K562 (cell line): Measurements from ENCODE around the gene PPP6R1.

ENCODE experiments used
- CTCF ChIP-seq, 3 experiments: IDR thresholded peaks in 2 of 3; conservative IDR thresholded peaks in 1 of 3; 2 replicates each; pipeline ENCODE4 v1.5.1; 2011 to 2012; ENCODE audit warnings: low read length in 3 of 3, mild to moderate bottlenecking in 3 of 3, control low read depth in 2 of 3, improper control_type of control experiment in 1 of 3, inconsistent platforms in 1 of 3, low read depth in 1 of 3, mixed read lengths in 1 of 3, moderate library complexity in 1 of 3; ENCODE audit not compliant: insufficient read depth in 2 of 3
- ELF4 ChIP-seq: fragments of 450-650 bp; formaldehyde crosslinking; IDR thresholded peaks from 2 replicates; pipeline ENCODE4 v1.4.0; 2022; ENCODE audit warnings: missing genetic modification characterization
- MYC ChIP-seq, 2 experiments: fragments of 250-450 bp in 1 of 2; sonication (Bioruptor Pico) in 1 of 2; IDR thresholded peaks; 2 replicates each; pipeline versions ENCODE4 v1.5.1 to v1.6.1; 2012 to 2021; ENCODE audit warnings: low read depth in 2 of 2, borderline replicate concordance in 1 of 2, improper control_type of control experiment in 1 of 2, low read length in 1 of 2, mild to moderate bottlenecking in 1 of 2, moderate library complexity in 1 of 2
- POLR2A ChIP-seq: fragments of 450-650 bp; conservative IDR thresholded peaks from 2 replicates; pipeline ENCODE4 v1.6.1; 2016
- RAD21 ChIP-seq, 2 experiments: fragments of 250-450 bp in 1 of 2; fragments of 450-650 bp in 1 of 2; sonication (Bioruptor Pico) in 1 of 2; formaldehyde crosslinking in 1 of 2; IDR thresholded peaks in 1 of 2; conservative IDR thresholded peaks in 1 of 2; 2 replicates each; pipeline versions ENCODE4 v1.4.0 to v1.8.0; 2020 to 2022; ENCODE audit warnings: mild to moderate bottlenecking in 2 of 2, moderate library complexity in 1 of 2
- RNF2 ChIP-seq: sonication (generic); IDR thresholded peaks from 2 replicates; pipeline ENCODE4 v1.6.1; 2016
- TCFL5 ChIP-seq: fragments of 250-450 bp; sonication (Bioruptor Pico); conservative IDR thresholded peaks from 2 replicates; pipeline ENCODE4 v1.6.1; 2021; ENCODE audit warnings: mild to moderate bottlenecking, moderate library complexity, matching md5 sums

DNA sequence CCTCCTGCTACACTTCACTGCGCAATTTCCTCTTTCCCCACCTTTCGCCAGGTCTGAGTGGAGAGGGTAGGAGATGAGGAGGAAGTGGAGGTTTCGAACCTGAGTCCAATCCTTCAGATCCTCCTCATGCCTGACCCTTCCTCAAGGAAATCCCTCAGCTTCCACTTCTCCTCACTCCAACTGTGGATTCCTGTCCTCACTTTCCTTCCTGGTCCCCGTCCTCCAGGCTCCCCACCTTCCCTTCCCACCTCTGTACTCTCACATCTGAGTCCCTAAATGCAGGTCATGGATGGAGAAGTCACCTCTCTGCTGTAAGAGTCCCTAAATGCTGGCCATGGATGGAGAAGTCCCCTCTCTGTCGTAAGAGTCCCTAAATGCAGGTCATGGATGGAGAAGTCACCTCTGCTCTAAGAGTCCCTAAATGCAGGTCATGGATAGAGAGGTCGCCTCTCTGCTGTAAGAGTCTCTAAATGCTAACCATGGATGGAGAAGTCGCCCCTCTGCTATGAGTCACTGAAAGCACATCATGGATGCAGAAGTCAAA lies 33.3 kb downstream of the PPP6R1 start:
- peak; percentile 51 for TF ChIP-seq POLR2A
- TF ChIP-seq MYC (IDR thresholded peaks at IDR 0.05; ENCODE audit: low read depth, low read length): no peak
- TF ChIP-seq MYC (CRISPR knock-in tag; IDR thresholded peaks at IDR 0.05; ENCODE audit: borderline replicate concordance, low read depth): no peak
- no peak for TF ChIP-seq ELF4 (CRISPR knock-in tag)
- TF ChIP-seq CTCF (IDR thresholded peaks at IDR 0.05 in 2 of 3, conservative IDR thresholded peaks at IDR 0.05 in 1 of 3; ENCODE audit: insufficient read depth in 2 of 3, low read depth in 1 of 3, low read length in 3 of 3): no peak
- TF ChIP-seq RNF2: no peak
- TF ChIP-seq TCFL5 (CRISPR knock-in tag): no peak
- no peak for TF ChIP-seq RAD21 (CRISPR knock-in tag; conservative IDR thresholded peaks at IDR 0.05 in 1 of 2, IDR thresholded peaks at IDR 0.05 in 1 of 2)
